Measurements from ENCODE around the gene SH2D3A. TPM values are rescaled to one million over a fixed set of nuclear protein-coding genes. Genes with fewer than 3 reads are reported as not detected.
A peak's percentile ranks its signal among the peaks of the same experiment; 100 is the strongest.

The SH2D3A gene
- not detected in 2 replicates for total RNA-seq
- not detected in 2 replicates for polyA plus RNA-seq
- 0.21 and 0.29 TPM in 2 replicates for polyA plus RNA-seq (2012)
- not detected in 2 replicates for polyA minus RNA-seq (ENCODE audit: low replicate concordance)

DNA sequence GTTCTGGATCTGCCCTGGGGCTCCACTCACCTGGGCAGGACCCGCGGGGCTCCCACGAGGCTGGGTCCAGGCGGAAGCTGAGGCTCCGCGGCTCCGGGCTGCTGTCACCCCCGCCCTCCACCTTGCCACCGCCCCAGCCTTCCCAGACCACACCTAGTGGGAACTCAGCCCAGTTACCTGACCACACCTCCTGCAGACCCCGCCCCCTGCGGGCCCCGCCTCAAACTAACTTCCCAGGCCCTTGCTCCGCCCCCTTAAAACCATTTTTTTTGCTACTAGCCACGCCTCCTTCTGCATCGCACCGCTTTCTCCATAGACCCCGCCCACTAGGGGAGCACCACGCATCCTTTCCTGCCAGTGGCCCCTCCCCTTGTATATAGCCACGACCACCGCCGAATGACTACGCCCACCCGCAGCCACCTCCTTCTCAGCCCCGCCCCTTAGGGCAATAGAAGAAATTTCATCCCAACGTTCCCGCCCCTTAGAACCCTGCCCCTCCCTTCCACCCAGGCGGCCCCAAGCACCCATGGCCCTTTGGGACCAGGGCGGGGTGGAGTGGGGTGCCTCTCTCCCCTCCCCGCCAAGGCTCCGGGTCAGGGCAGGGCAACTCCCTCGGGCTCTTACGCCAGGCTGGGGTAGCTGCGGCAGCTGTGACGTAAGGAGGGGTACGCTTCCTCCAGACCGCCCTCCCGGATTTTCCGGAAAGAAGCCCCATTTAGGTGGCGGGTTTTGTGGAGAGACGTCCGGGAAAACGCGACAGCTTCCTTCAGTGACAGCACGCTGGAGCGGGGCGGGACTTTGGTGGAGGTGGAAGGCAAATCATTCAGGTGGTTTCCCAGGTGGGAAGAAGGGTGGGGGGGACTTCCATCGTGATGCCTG, at the start of gene SH2D3A:
TSS of gene SH2D3A (minus strand) at position 79 of the 879 bp plus-strand sequence. CDS start 3,687 bp downstream, outside the sequence.
- no peak within 1 kb of the TSS for H3K4me2 ChIP-seq (ENCODE audit: extremely low read depth, insufficient read depth, low read length)
- H2AFZ ChIP-seq (ENCODE audit: low read length) = no peak within 1 kb of the TSS
- no peaks in the 10 kb centered on the region for H4K20me1 ChIP-seq (ENCODE audit: control insufficient read depth, extremely low read depth, insufficient read depth, low read length)

DNA sequence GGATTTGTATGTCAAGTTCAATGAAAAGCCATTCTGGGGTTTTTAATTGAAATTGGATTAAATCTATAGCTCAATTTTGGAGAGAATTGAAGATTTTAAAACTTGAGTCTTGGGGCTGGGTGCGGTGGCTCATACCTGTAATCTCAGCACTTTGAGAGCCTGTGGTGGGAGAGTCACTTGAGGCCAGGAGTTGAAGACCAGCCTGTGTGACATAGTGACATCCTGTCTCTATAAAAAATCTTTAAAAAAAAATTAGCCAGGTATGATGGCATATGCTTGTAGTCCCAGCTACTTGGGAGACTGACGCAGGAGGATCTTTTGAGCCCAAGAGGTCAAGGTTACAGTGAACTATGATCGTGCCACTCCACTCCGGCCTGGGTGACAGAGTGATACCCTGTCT, 46.4 kb upstream of the SH2D3A start:
- Histone ChIP-seq H2AFZ (ENCODE audit: low read length) (no peak overlapping the region), H3K27me3 (ENCODE audit: control insufficient read depth, insufficient read depth, low read length) (no peaks in the 10 kb centered on the region), H3K4me3 (replicated peaks in 1 of 4; ENCODE audit: control extremely low read depth in 1 of 4, insufficient read depth in 1 of 4, low read depth in 3 of 4, low read length in 4 of 4) (no peak overlapping the region), H3K9me3 (ENCODE audit: control insufficient read depth, insufficient read depth, low read depth, low read length) (no peaks in the 10 kb centered on the region), H3K9ac (ENCODE audit: insufficient read depth, low read length) (no peak overlapping the region), H4K20me1 (ENCODE audit: control insufficient read depth, extremely low read depth, insufficient read depth, low read length) (no peaks in the 10 kb centered on the region), H3K36me3 (ENCODE audit: control insufficient read depth, insufficient read depth, low read length) (no peaks in the 10 kb centered on the region), H3K4me2 (ENCODE audit: extremely low read depth, insufficient read depth, low read length) (no peak overlapping the region), H3K79me2 (ENCODE audit: control insufficient read depth, insufficient read depth, low read length) (no peaks in the 10 kb centered on the region), H3K27ac (ENCODE audit: insufficient read depth, low read length) (no peak overlapping the region), H3K4me1 (ENCODE audit: control insufficient read depth, extremely low read depth, insufficient read depth, low read length) (no peaks in the 10 kb centered on the region)
- no peak for DNase-seq (ENCODE audit: low read depth in 2 of 2)
- TF ChIP-seq, protein P1, sequence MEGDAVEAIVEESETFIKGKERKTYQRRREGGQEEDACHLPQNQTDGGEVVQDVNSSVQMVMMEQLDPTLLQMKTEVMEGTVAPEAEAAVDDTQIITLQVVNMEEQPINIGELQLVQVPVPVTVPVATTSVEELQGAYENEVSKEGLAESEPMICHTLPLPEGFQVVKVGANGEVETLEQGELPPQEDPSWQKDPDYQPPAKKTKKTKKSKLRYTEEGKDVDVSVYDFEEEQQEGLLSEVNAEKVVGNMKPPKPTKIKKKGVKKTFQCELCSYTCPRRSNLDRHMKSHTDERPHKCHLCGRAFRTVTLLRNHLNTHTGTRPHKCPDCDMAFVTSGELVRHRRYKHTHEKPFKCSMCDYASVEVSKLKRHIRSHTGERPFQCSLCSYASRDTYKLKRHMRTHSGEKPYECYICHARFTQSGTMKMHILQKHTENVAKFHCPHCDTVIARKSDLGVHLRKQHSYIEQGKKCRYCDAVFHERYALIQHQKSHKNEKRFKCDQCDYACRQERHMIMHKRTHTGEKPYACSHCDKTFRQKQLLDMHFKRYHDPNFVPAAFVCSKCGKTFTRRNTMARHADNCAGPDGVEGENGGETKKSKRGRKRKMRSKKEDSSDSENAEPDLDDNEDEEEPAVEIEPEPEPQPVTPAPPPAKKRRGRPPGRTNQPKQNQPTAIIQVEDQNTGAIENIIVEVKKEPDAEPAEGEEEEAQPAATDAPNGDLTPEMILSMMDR (conservative IDR thresholded peaks at IDR 0.05 in 1 of 2, IDR thresholded peaks at IDR 0.05 in 1 of 2; ENCODE audit: low read depth in 1 of 2, low read length in 2 of 2) = no peak
- TF ChIP-seq EZH2 (IDR thresholded peaks at IDR 0.05; ENCODE audit: low read length, missing control alignments) = no peak

More for the DNA sequence above, at the start of gene SH2D3A:
- no peaks in the 10 kb centered on the region for H3K79me2 ChIP-seq (ENCODE audit: control insufficient read depth, insufficient read depth, low read length)
- TF ChIP-seq, protein P1 (conservative IDR thresholded peaks at IDR 0.05 in 1 of 2, IDR thresholded peaks at IDR 0.05 in 1 of 2; ENCODE audit: low read depth in 1 of 2, low read length in 2 of 2) = no peak
- TF ChIP-seq EZH2 (IDR thresholded peaks at IDR 0.05; ENCODE audit: low read length, missing control alignments) = no peak
- no peak within 1 kb of the TSS for H3K9ac ChIP-seq (ENCODE audit: insufficient read depth, low read length)
- no peaks in the 10 kb centered on the region for H3K4me1 ChIP-seq (ENCODE audit: control insufficient read depth, extremely low read depth, insufficient read depth, low read length)
- no peaks in the 10 kb centered on the region for H3K27me3 ChIP-seq (ENCODE audit: control insufficient read depth, insufficient read depth, low read length)
- peak; percentile 11 to 34 for DNase-seq (ENCODE audit: low read depth in 2 of 2)
- H3K9me3 ChIP-seq (ENCODE audit: control insufficient read depth, insufficient read depth, low read depth, low read length) = no peaks in the 10 kb centered on the region
- H3K27ac ChIP-seq (ENCODE audit: insufficient read depth, low read length) = no peak within 1 kb of the TSS
- H3K36me3 ChIP-seq (ENCODE audit: control insufficient read depth, insufficient read depth, low read length) = no peaks in the 10 kb centered on the region
- H3K4me3 ChIP-seq (replicated peaks in 1 of 4; ENCODE audit: control extremely low read depth in 1 of 4, insufficient read depth in 1 of 4, low read depth in 3 of 4, low read length in 4 of 4) = peak within 1 kb of the TSS in 1 of 4 experiments; percentile 1

DNA sequence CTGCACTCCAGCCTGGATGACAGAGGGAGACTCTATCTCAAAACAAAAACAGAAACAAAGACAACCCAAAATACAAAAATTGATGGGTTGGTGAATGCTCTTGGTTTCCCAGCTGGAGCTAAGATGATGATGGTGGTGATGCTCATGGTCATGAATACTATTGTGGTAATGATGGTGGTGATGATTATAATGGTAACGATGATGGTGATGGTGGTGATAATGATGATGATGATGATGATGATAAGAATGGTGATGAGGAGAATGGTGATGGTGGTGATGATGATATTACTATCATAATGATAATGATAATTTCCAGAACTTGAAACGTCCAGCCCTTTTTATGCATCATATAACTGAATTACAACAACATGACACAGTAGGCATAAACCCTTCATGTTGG, 45.4 kb upstream of the SH2D3A start:
- Histone ChIP-seq H3K36me3 (ENCODE audit: control insufficient read depth, insufficient read depth, low read length) (no peaks in the 10 kb centered on the region), H4K20me1 (ENCODE audit: control insufficient read depth, extremely low read depth, insufficient read depth, low read length) (no peaks in the 10 kb centered on the region), H3K4me2 (ENCODE audit: extremely low read depth, insufficient read depth, low read length) (no peak overlapping the region), H3K4me3 (replicated peaks in 1 of 4; ENCODE audit: control extremely low read depth in 1 of 4, insufficient read depth in 1 of 4, low read depth in 3 of 4, low read length in 4 of 4) (no peak overlapping the region), H3K4me1 (ENCODE audit: control insufficient read depth, extremely low read depth, insufficient read depth, low read length) (no peaks in the 10 kb centered on the region), H3K9ac (ENCODE audit: insufficient read depth, low read length) (no peak overlapping the region), H3K27me3 (ENCODE audit: control insufficient read depth, insufficient read depth, low read length) (no peaks in the 10 kb centered on the region), H3K27ac (ENCODE audit: insufficient read depth, low read length) (no peak overlapping the region), H3K9me3 (ENCODE audit: control insufficient read depth, insufficient read depth, low read depth, low read length) (no peaks in the 10 kb centered on the region), H2AFZ (ENCODE audit: low read length) (no peak overlapping the region), H3K79me2 (ENCODE audit: control insufficient read depth, insufficient read depth, low read length) (no peaks in the 10 kb centered on the region)
- DNase-seq (ENCODE audit: low read depth in 2 of 2) = no peak
- TF ChIP-seq, protein P1 (conservative IDR thresholded peaks at IDR 0.05 in 1 of 2, IDR thresholded peaks at IDR 0.05 in 1 of 2; ENCODE audit: low read depth in 1 of 2, low read length in 2 of 2) = no peak
- TF ChIP-seq EZH2 (IDR thresholded peaks at IDR 0.05; ENCODE audit: low read length, missing control alignments) = no peak

Data from fibroblast of lung (primary cell).